Body of pancreas (tissue), 4 donors: ENCODE results near the gene PSKH1.

ENCODE experiments used
- CTCF ChIP-seq, 7 experiments: fragments of 450-650 bp in 4 of 7; fragments of 200-600 bp in 3 of 7; sonication (generic) in 3 of 7; IDR thresholded peaks; one replicate each; pipeline ENCODE4 v1.5.1; 2016 to 2019; ENCODE audit warnings: antibody characterized with exemption in 7 of 7
- POLR2A ChIP-seq, 3 donors: fragments of 450-650 bp; IDR thresholded peaks; one replicate each; pipeline ENCODE4 v1.6.1; 2016; ENCODE audit warnings: antibody characterized with exemption in 3 of 3, mild to moderate bottlenecking in 2 of 3

- TF ChIP-seq POLR2A (IDR thresholded peaks at IDR 0.05) (peak in 2 of 3 donors; percentile 52 to 56), CTCF (IDR thresholded peaks at IDR 0.05) (peak in 4 of 7 experiments; percentile 26 to 44 (median 32))
These were observed 33.2 kb downstream of the PSKH1 start for GRCh38 chr16:67926181-67926750.
